Cerebellar nuclear complex (tissue), 1 donor: ENCODE data around the gene SUCLA2.
"Not testable (repeated sequence)": the region's sequence is repeated elsewhere in the genome, so short reads cannot be mapped to it uniquely, and the experiment has no call there.

Experiments used
- DNase-seq, 2 experiments: peaks; one replicate each; lab custom pipeline; 2025; lab: John Stamatoyannopoulos, UW

Gene SUCLA2

GRCh38 chr13:48001114-48001881, at the start of gene SUCLA2:
TSS of gene SUCLA2 (minus strand) at chr13:48001273. CDS start at chr13:48001269, 4 bp downstream.
- peak in 1 of 2 experiments; percentile 22 for DNase-seq

DNA sequence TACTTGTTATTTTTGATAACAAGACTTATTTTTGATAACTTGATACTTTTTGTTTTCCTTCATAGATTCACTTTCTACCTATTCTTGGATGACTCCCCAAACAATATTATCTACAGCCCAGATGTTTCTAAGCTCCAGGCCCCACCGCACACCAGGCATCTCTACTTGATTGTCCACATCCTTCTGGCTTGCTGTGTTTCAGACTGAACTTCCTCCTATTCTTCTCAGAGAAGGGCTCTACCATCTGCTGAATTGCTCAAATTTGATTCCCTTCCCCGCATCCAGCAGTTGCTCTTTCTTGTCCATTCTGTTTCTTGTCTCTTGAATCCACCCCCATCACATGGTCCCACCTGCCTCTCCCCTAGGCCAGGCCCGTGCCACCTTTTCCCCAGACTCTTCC, 49.5 kb upstream of the SUCLA2 start:
- DNase-seq: no peak

GRCh38 chr13:48043789-48044503, 42.9 kb upstream of the SUCLA2 start:
- no peak for DNase-seq

DNA sequence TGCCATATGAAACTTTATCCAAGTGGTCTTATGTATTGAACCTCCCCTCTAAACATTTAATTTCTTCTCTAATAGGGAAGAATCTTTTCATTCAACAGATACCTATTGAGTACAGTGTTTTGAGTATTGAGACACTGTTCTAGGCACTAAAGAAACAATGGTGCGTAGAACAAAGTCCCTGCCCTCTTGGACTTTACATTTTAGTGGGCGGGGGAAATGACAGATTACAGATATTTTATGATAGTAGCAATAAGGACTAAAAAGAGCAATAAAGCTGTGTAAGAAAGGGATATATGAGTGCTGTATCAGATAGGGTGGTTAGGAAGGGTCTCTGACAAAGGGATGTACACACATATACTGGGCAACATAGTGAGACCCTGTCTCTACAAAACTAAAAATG, 41.8 kb upstream of the SUCLA2 start:
- no peak for DNase-seq

DNA sequence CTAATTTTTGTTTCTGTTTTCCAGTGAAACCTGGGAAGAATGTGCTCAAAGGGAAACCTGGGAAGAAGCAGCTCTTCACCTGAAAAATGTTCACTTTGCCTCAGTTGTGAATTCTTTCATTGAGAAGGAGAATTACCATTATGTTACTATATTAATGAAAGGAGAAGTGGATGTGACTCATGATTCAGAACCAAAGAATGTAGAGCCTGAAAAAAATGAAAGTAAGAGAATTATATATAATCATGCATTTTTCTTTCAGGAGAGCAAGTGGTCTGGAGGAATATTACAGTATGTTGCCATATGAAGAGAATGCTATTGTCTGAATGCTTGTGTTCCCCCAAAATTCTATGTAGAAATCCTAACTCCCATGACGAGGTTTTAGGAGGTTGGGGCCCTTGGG, 39.8 kb upstream of the SUCLA2 start:
- no peak for DNase-seq

DNA sequence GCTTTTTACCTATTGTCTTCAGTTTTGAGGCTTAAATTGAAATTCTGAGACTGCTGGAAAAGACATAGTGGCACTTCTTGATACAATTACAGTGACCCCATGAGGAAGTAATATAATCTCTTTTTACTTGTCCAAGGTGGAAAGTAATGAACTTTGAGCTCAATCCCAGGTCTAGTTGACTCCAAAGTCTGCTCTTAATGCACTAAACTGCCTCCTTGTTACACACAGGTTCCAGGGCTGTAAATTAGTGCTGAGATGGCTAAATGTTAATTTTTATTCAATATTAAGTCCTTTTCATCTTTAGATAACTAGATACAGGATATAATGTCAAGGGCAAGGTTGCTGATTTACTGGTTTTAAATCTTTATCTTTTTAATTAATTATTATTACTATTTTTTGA, 39.0 kb upstream of the SUCLA2 start:
- DNase-seq: no peak

GRCh38 chr13:48038761-48039160, 37.7 kb upstream of the SUCLA2 start:
- DNase-seq: no peak

DNA sequence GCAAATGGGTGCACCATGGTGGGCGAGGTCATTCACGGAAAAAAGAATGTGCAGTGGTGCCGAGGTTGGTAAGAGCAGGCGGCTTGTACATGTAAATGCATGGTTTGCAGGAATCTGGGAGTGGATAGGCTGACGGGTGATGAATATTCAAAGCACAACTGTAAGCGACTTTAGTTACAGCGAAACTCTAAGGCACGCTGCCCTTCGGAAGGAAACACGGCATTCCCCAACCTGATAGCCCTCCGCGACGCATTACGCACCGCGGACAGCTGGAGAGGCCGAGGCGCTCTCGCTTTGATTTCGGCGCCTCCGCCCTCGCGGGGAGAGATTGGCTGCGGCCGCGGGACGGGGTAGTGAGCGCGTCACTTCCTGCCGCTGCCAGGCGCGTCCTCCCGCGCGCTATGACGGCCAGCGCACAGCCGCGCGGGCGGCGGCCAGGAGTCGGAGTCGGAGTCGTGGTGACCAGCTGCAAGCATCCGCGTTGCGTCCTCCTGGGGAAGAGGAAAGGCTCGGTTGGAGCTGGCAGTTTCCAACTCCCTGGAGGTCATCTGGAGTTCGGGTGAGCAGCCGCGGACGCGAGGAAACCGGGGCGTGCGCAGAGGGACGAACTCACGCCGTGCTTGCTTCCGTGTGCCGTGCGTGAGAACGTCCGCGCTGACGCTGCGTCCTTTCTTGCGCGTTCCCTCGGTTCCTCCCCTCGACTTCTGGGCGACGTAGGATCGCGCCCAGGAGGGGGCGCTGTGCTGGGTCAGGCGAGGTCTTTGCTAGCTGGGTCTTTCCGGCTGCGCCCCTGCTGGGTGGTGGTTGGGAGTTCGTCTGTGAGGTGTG, 36.5 kb upstream of the SUCLA2 start, which contains the start of gene NUDT15:
Gene NUDT15 (plus strand): TSS at position 381 of the 828 bp plus-strand sequence. CDS start 21 bp downstream, at position 402.
- DNase-seq: peak; percentile 57 to 86

- no peak for DNase-seq
These were observed 28.8 kb upstream of the SUCLA2 start for GRCh38 chr13:48029859-48030258.

DNA sequence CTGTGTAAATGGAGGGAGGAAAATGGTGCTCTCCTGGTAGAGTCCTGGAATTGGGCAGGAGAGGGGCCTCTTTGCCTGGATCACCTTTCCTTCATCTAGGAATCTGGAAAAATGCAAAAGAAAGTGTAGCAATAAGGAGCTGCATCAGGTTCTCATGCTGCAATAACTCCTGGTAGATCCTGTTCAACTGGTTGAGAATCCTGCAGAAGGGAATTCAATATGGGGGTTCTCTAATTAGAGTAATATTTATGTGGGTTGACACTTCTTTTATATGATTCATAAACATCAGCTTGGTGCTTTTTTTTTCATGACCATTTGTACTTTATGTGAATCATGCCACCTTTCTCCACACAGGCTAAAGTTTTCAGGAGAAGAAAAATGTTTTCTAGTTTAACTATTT, 27.0 kb upstream of the SUCLA2 start:
- DNase-seq: no peak

- no peak for DNase-seq
These were observed 18.7 kb upstream of the SUCLA2 start for GRCh38 chr13:48019796-48020195.

- no peak for DNase-seq
These were observed 17.6 kb upstream of the SUCLA2 start for GRCh38 chr13:48018637-48019036.

GRCh38 chr13:48014359-48014758, 13.3 kb upstream of the SUCLA2 start:
- DNase-seq: no peak

GRCh38 chr13:48012668-48013067, 11.6 kb upstream of the SUCLA2 start:
- DNase-seq: no peak

DNA sequence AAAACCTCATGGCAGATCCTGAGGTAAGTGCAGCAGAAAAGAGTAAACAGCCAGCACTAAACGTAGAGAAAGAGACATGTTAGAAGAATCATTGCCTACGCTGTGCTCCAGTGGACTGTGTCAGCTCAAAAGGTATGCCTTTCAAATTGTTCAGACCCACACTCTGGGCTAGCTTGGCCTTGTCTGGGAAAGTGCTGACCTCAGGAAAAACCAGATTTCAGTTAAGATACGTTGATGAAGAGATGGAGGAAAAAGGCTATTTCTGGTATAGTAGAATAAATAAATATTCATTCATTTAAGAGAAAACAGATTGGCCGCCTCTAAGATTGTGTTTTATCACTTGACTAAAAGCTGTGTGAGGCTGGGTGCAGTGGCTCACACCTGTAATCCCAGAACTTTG, 9.6 kb upstream of the SUCLA2 start:
- no peak for DNase-seq

DNA sequence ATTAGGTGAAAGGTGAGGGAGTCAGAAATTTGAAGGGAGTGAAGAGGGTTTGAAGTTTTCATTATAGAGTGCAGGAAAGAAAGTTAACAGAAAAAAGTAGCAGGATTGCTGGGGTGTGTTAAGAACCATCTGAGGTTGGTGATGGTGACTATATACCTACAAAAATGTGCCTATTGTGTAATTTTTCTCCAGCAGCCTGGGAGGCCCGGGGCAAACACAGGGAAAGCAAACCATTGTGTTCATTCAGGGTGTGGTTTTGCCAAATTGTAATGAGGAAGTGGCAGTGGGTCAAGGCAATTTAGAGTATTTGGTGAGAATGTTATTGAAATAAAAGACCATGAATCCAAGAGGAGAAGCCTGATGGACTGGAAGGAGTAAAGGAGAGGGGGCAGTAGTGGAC, 8.2 kb upstream of the SUCLA2 start:
- no peak for DNase-seq

GRCh38 chr13:48006396-48006795, 5.3 kb upstream of the SUCLA2 start:
- no peak for DNase-seq

DNA sequence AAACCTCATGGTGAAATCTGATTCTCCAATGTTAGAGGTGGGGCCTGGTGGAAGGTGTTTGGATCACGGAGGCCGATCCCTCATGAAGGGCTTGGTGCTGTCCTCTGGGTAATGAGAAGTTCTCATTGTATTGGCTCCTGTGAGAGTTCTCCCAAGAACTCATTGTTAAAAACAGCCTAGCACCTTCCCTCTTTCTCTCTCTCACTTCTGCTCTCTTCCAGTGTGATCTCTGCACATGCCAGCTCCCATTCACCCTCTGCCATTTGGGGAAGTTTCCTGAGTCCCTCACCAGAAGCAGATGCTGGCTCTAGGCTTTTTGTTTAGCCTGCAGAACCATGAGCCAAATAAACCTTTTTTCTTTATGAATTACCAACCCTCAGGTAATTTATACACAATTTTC, 3.1 kb upstream of the SUCLA2 start:
- DNase-seq: no peak

DNA sequence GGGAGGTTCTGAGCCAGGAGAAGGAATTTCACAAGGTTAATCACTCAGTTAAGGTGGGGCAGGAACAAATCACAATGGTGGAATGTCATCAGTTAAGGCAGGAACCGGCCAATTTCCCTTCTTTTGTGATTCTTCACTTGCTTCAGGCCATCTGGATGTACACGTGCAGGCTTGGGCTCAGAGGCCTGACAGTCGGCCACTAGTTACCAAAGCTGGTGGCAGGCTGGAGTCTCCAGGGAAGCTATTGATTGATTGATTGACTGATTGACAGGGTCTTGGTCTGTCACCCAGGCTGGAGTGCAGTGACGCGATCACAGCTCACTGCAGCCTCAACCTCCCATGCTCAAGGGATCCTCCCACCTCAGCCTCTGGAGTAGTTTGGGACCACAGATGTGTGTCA, 926 bp upstream of the SUCLA2 start:
- DNase-seq: not testable (repeated sequence)

- no peak for DNase-seq
These were observed 437 bp downstream of the SUCLA2 start for GRCh38 chr13:48000559-48001113.

DNA sequence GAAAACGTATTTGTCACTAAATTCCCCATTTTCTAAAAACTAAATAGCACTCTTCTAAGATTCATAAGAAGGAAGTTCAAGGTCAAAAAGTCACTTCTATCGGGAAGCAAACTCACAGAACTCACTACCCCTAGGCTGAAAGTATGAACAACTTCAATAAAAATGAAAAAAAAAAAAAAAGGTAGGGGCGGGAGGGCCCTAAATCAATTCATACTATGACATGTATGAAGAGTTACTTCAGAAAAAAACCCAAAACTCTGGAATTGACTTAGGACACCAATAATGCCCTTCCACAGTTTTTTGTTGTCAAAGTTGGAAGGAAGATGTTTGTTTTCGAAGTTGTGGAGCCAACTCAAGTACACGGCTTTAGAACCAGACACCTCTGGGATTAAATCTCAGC, 1.1 kb downstream of the SUCLA2 start:
- DNase-seq: no peak

- no peak for DNase-seq
These were observed 3.7 kb downstream of the SUCLA2 start for GRCh38 chr13:47997384-47997783.
